Right lobe of liver (tissue), 6 donors: Measurements from ENCODE around the gene SPATS2L. TPM values are rescaled to one million over a fixed set of nuclear protein-coding genes. Genes with fewer than 3 reads are reported as not detected.
A peak's percentile ranks its signal among the peaks of the same experiment; 100 is the strongest.

Experiments
- ATAC-seq, 4 donors: fragments of 200-7000 bp; cut with Tn5 transposase; one replicate each; pipeline ENCODE4 v1.9.1; 2020; ENCODE audit warnings: mild to moderate bottlenecking in 4 of 4, moderate library complexity in 4 of 4
- DNase-seq, 3 donors: peaks; one replicate each; pipeline ENCODE4 v3.0.0-alpha.2; 2020
- H3K27ac ChIP-seq, 3 donors: fragments of 200-600 bp; one replicate each; pipeline ENCODE4 v1.8.0; 2022
- H3K27me3 ChIP-seq, 2 donors: fragments of 200-600 bp; one replicate each; pipeline ENCODE4 v1.8.0; 2022
- H3K36me3 ChIP-seq, 4 donors: fragments of 200-600 bp; sonication (generic) in 1 of 4; one replicate each; pipeline versions ENCODE4 v1.5.1 to v1.8.0; 2017 to 2022; ENCODE audit warnings: control low read depth in 1 of 4
- H3K4me1 ChIP-seq, 4 donors: fragments of 200-600 bp; sonication (generic) in 1 of 4; one replicate each; pipeline versions ENCODE4 v1.5.1 to v1.8.0; 2017 to 2022; ENCODE audit warnings: control low read depth in 1 of 4
- H3K4me3 ChIP-seq, 3 donors: fragments of 200-600 bp; one replicate each; pipeline ENCODE4 v1.8.0; 2022
- H3K9me3 ChIP-seq, 4 donors: fragments of 200-600 bp; sonication (generic) in 1 of 4; one replicate each; pipeline versions ENCODE4 v1.5.1 to v1.8.0; 2017 to 2022; ENCODE audit warnings: control low read depth in 1 of 4
- CTCF ChIP-seq, 4 donors: fragments of 200-600 bp in 3 of 4; fragments of 450-650 bp in 1 of 4; IDR thresholded peaks; one replicate each; pipeline versions ENCODE4 v1.5.1 to v1.8.0; 2016 to 2022; ENCODE audit warnings: antibody characterized with exemption in 4 of 4, mild to moderate bottlenecking in 2 of 4
- POLR2A ChIP-seq: fragments of 450-650 bp; IDR thresholded peaks from one replicate; pipeline ENCODE4 v1.6.1; 2017; ENCODE audit warnings: antibody characterized with exemption, mild to moderate bottlenecking
- WGBS: methylation state at CpG from one replicate; pipeline ENCODE4 v1.1.6; 2018; ENCODE audit warnings: low coverage, low lambda C conversion rate; ENCODE audit not compliant: insufficient coverage; ENCODE audit errors: missing lambda C conversion rate; 5-methylcytosine and 5-hydroxymethylcytosine counted together
- intact Hi-C, 2 donors: fragments of 100-400 bp; cut with DNase I; formaldehyde crosslinking; loops; one replicate each; pipeline versions ENCODE4 v1.11.2 to v1.14.1; 2022
- total RNA-seq, 6 experiments: library from RNA; depleted of rRNA in 2 of 6; stranded (reverse); fragments of >200 nt in 2 of 6; fragmentation: NEBNext Ultra II Directional in 3 of 6; extraction: Animal tissue kit (Norgen Biotek cat#: 25700) in 3 of 6; gene quantifications; one replicate each; pipeline versions ENCODE4 v1.1.0 to v1.2.4, GENCODE V29; 2016 to 2023
- donor health status: DM: no; HTN: yes; CAD: no.
- donor health status: DM: no; HTN: no; CAD: no.
- donor health status: DM: no; HTN: no; CAD: no.
- donor health status: DM: no; HTN: yes; CAD: no.
- donor health status: DM: no; HTN: yes; CAD: no.

SPATS2L gene
- total RNA-seq, 6 experiments from 2014 or later: 60.7 to 109 (median 72.9) TPM

GRCh38 chr2:200351815-200352214, 45.3 kb downstream of the SPATS2L start:
- intact Hi-C loops: no loop called here

GRCh38 chr2:200352636-200353035, 46.1 kb downstream of the SPATS2L start:
- intact Hi-C loops: no loop called here
- Histone ChIP-seq H3K27me3 (no peaks in the 10 kb centered on the region), H3K4me3 (no peak overlapping the region), H3K36me3 (no peaks in the 10 kb centered on the region), H3K4me1 (peaks cover 0 to 8% (median 2%) of the 10 kb centered on the region in 4 donors), H3K9me3 (no peaks in the 10 kb centered on the region), H3K27ac (no peak overlapping the region)
- WGBS: 67% methylated on average over 1 of the region's 1 CpG
- DNase-seq: no peak
- TF ChIP-seq CTCF (IDR thresholded peaks at IDR 0.05): no peak
- TF ChIP-seq POLR2A: no peak
- peak in 2 of 4 donors; percentile 15 to 36 for ATAC-seq

More at GRCh38 chr2:200351815-200352214, 45.3 kb downstream of the SPATS2L start:
- Histone ChIP-seq H3K9me3 (no peaks in the 10 kb centered on the region), H3K27me3 (no peaks in the 10 kb centered on the region), H3K36me3 (no peaks in the 10 kb centered on the region), H3K4me3 (no peak overlapping the region), H3K27ac (no peak overlapping the region), H3K4me1 (peaks cover 0 to 8% (median 2%) of the 10 kb centered on the region in 4 donors)
- ATAC-seq: no peak
- DNase-seq: no peak
- no peak for TF ChIP-seq CTCF (IDR thresholded peaks at IDR 0.05)
- TF ChIP-seq POLR2A: no peak
- WGBS: 64% methylated on average over 2 of the region's 2 CpGs

DNA sequence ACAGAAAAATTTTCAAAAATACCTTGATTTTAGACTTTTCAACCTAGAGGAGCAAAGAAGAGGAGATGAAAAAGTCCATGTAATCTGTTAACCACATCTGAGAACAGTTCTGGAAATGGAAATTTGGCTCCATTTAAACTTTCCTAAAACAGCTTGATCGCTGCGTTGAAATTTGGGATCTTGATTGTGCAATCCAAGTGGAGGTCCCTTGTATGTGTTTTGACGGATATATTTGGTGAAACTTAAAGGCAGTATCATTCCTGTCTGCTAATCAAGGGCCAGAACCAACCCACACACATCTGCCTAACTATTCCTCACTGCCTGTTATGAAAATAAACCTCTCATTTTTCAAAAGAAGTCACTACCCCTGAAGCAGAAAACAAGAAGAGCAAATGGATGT, 46.6 kb downstream of the SPATS2L start:
- ATAC-seq (no peak), DNase-seq (no peak)
- H3K4me3 ChIP-seq: no peak overlapping the region
- no peaks in the 10 kb centered on the region for H3K9me3 ChIP-seq
- intact Hi-C loops: no loop called here
- TF ChIP-seq CTCF (IDR thresholded peaks at IDR 0.05) (no peak), POLR2A (no peak)
- no peak overlapping the region for H3K27ac ChIP-seq
- H3K4me1 ChIP-seq: peaks cover 0 to 8% (median 2%) of the 10 kb centered on the region in 4 donors
- no peaks in the 10 kb centered on the region for H3K36me3 ChIP-seq
- no peaks in the 10 kb centered on the region for H3K27me3 ChIP-seq
- 63% methylated on average over 3 of the region's 3 CpGs for WGBS

DNA sequence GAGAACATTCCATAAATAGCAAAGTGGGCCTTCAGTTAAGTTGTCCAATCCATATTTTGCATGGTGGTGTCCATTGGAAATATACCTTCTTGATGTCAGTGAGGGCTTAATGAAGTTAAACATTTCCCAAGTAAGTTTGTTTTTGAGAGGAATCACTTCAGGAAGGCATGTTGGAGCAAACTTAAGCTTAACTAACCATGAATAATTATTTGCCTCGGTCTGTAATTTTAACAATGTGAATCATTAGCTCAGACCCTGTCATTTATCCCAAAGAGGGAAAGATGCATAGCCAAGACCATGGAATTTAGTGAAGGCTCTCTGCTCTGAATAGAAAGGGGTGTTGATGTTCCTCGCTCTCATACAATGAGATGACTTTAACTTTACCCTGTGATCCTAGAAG, 47.4 kb downstream of the SPATS2L start:
- TF ChIP-seq CTCF (IDR thresholded peaks at IDR 0.05) (no peak), POLR2A (no peak)
- Histone ChIP-seq H3K4me3 (no peak overlapping the region), H3K27ac (no peak overlapping the region), H3K9me3 (no peaks in the 10 kb centered on the region), H3K36me3 (no peaks in the 10 kb centered on the region), H3K4me1 (peaks cover 0 to 8% (median 2%) of the 10 kb centered on the region in 4 donors), H3K27me3 (no peaks in the 10 kb centered on the region)
- WGBS: 85% methylated on average over 2 of the region's 2 CpGs
- no peak for DNase-seq
- intact Hi-C loops: no loop called here
- ATAC-seq: no peak
